LoVo (cell line): ENCODE measurements around the gene RGS11.
"Not testable (repeated sequence)": the region's sequence is repeated elsewhere in the genome, so short reads cannot be mapped to it uniquely, and the experiment has no call there.

Source experiments
- DNase-seq: peaks from one replicate; pipeline ENCODE4 v3.0.0-alpha.2; 2016; ENCODE audit warnings: low spot score

RGS11 gene

GRCh38 chr16:263182-263774 lies 12.5 kb downstream of the RGS11 start:
- no peak for DNase-seq

GRCh38 chr16:262121-262745 lies 13.5 kb downstream of the RGS11 start:
- DNase-seq, result no peak

GRCh38 chr16:261031-261691 lies 14.6 kb downstream of the RGS11 start:
- DNase-seq, result no peak

GRCh38 chr16:260326-260725 lies 15.4 kb downstream of the RGS11 start:
- DNase-seq, result no peak

GRCh38 chr16:259814-260253 lies 15.9 kb downstream of the RGS11 start:
- DNase-seq, result no peak

- no peak for DNase-seq
Measured at GRCh38 chr16:259226-259625, 16.5 kb downstream of the RGS11 start.

- not testable (repeated sequence) for DNase-seq
Measured at GRCh38 chr16:258091-258490, 17.7 kb downstream of the RGS11 start.

- no peak for DNase-seq
Measured at GRCh38 chr16:255183-255582, 20.6 kb downstream of the RGS11 start.

GRCh38 chr16:254461-254860 lies 21.3 kb downstream of the RGS11 start:
- no peak for DNase-seq

- DNase-seq, result no peak
Measured at GRCh38 chr16:253833-254232, 21.9 kb downstream of the RGS11 start.

GRCh38 chr16:252366-253337 lies 23.1 kb downstream of the RGS11 start:
- DNase-seq, result no peak

- DNase-seq, result no peak
Measured at GRCh38 chr16:249431-249830, 26.3 kb downstream of the RGS11 start.

- DNase-seq, result no peak
Measured at GRCh38 chr16:247027-247426, 28.7 kb downstream of the RGS11 start.

- no peak for DNase-seq
Measured at GRCh38 chr16:245105-245504, 30.6 kb downstream of the RGS11 start.

GRCh38 chr16:243348-243747 lies 32.4 kb downstream of the RGS11 start:
- no peak for DNase-seq

- no peak for DNase-seq
Measured at GRCh38 chr16:242281-242680, 33.5 kb downstream of the RGS11 start.

- DNase-seq, result no peak
Measured at GRCh38 chr16:240559-240958, 35.2 kb downstream of the RGS11 start.

- DNase-seq, result no peak
Measured at GRCh38 chr16:239948-240277, 35.8 kb downstream of the RGS11 start.

- DNase-seq, result peak; percentile 96
Measured at GRCh38 chr16:234468-235305, 41.1 kb downstream of the RGS11 start, which contains the start of gene FAM234A. Gene FAM234A, plus strand, starts transcription at chr16:234821. Its CDS starts 19,593 bp downstream, at chr16:254414.

GRCh38 chr16:230949-231348 lies 44.8 kb downstream of the RGS11 start:
- no peak for DNase-seq

- DNase-seq, result not testable (repeated sequence)
Measured at GRCh38 chr16:230351-230750, 45.4 kb downstream of the RGS11 start.
